LNCaP clone FGC (cell line): ENCODE measurements around the gene PTK6.

Source experiments
- DNase-seq: peaks from one replicate; pipeline ENCODE4 v3.0.0-alpha.2; 2011; ENCODE audit warnings: low read depth
- H3K4me3 ChIP-seq: 2 replicates; pipeline ENCODE4 v1.5.1; 2011; ENCODE audit warnings: mild to moderate bottlenecking, low read depth, low read length, control low read depth
- TF ChIP-seq, protein P1 (sequence below): IDR thresholded peaks from 2 replicates; pipeline ENCODE4 v1.5.1; 2012; ENCODE audit warnings: mild to moderate bottlenecking; ENCODE audit not compliant: control insufficient read depth, insufficient read depth; ENCODE audit errors: extremely low read depth

PTK6 gene

DNA sequence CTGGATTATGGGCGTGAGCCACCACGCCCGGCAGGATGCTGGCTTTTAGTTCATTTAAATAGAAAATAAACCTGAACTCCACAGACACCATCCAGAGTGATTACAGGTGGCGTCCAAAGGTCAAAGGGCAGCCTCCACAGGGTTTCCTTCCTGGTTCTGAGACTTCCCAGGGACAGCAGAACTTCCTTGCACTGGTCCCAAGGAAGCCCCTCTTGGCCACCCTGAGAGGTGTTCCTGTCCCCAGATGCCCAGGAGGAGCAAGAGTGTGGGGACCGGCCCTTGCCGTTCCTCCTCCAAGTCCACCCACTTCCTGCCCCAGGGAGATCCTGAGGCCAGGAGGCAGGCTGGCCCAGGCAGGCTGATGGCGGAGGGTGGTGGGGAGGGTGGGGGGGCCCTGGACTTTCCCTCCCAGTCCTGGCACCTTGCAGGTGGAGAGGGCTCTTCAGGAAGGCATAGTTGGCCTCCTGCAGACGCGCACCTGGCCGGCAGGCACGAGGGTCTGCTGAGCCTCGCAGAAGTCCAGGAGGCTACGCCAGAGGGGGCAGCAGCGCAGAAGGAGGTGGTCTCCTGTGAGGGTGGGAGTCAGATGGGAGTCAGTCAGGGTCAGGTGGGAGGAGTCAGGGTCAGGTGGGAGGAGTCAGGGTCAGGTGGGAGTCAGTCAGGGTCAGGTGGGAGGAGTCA is 21.8 kb upstream of the PTK6 start:
- no peak overlapping the region for H3K4me3 ChIP-seq
- no peak for DNase-seq
- TF ChIP-seq, protein P1, sequence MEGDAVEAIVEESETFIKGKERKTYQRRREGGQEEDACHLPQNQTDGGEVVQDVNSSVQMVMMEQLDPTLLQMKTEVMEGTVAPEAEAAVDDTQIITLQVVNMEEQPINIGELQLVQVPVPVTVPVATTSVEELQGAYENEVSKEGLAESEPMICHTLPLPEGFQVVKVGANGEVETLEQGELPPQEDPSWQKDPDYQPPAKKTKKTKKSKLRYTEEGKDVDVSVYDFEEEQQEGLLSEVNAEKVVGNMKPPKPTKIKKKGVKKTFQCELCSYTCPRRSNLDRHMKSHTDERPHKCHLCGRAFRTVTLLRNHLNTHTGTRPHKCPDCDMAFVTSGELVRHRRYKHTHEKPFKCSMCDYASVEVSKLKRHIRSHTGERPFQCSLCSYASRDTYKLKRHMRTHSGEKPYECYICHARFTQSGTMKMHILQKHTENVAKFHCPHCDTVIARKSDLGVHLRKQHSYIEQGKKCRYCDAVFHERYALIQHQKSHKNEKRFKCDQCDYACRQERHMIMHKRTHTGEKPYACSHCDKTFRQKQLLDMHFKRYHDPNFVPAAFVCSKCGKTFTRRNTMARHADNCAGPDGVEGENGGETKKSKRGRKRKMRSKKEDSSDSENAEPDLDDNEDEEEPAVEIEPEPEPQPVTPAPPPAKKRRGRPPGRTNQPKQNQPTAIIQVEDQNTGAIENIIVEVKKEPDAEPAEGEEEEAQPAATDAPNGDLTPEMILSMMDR, result no peak

DNA sequence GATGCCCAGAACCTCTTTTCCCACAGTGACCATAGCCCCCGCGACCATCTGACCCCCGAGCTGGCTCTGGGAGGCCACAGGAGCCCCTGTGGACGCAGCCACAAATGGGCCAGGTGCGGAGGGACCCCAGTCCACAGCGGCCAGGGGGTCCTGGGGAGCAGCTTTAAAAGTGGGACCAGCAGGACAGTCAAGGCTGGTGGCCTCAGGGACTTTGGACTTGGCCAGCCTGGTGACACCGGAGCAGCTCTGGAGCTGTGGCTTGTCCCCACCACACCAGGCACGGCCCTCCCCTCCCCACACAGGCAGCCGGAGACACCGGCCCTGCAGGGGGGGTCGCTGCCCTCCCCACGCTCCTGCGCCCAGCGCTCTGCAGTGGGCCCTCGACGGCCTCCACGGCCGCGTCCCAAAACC is 20.3 kb upstream of the PTK6 start:
- TF ChIP-seq, protein P1, result no peak
- H3K4me3 ChIP-seq, result no peak overlapping the region
- no peak for DNase-seq

DNA sequence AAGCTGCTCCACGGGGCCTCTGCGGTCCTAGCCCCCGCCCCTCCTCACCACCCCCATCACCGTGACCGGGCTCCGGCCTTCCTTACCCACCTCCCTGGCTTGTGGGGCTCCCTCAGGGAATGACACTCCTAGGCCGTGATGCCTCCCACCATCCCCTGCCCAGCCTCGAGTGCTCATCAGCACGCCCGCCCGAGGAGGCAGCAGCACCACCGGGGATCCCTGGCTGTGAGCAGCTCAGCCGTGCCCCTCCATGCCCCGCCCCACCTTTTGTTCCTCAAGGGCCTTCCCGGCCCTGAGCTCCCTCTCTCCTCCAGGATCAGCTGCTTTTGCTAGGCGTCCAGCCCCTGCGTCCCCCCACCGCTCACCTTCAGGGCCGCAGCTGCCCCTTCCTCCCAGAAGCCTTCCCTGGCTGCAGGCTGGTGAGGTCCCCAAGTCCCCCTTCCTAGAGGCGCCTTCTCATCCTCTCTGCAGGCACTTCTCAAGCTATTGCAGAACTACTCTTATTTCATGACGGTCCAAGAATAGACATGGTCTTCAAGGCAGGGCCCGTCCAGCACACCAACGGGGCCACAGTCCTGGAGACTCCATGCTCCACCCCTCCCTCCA is 19.8 kb upstream of the PTK6 start:
- no peak for DNase-seq
- H3K4me3 ChIP-seq, result no peak overlapping the region
- TF ChIP-seq, protein P1, result no peak

DNA sequence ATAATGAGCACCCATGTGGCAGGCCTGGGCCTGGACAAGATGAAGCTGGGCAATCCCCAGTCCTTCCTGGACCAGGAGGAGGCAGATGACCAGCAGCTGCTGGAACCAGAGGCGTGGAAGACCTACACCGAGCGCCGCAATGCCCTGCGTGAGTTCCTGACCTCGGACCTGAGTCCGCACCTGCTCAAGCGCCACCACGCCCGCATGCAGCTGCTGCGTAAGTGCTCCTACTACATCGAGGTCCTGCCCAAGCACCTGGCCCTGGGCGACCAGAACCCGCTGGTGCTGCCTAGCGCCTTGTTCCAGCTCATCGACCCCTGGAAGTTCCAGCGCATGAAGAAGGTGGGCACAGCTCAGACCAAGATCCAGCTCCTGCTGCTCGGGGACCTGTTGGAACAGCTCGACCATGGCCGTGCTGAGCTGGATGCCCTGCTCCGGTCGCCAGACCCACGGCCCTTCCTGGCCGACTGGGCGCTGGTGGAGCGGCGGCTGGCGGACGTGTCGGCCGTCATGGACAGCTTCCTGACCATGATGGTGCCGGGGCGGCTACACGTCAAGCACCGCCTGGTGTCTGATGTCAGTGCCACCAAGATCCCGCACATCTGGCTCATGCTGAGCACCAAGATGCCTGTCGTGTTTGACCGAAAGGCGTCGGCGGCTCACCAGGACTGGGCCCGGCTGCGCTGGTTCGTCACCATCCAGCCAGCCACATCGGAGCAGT is 18.6 kb upstream of the PTK6 start:
- no peak for DNase-seq
- no peak overlapping the region for H3K4me3 ChIP-seq
- TF ChIP-seq, protein P1, result no peak

DNA sequence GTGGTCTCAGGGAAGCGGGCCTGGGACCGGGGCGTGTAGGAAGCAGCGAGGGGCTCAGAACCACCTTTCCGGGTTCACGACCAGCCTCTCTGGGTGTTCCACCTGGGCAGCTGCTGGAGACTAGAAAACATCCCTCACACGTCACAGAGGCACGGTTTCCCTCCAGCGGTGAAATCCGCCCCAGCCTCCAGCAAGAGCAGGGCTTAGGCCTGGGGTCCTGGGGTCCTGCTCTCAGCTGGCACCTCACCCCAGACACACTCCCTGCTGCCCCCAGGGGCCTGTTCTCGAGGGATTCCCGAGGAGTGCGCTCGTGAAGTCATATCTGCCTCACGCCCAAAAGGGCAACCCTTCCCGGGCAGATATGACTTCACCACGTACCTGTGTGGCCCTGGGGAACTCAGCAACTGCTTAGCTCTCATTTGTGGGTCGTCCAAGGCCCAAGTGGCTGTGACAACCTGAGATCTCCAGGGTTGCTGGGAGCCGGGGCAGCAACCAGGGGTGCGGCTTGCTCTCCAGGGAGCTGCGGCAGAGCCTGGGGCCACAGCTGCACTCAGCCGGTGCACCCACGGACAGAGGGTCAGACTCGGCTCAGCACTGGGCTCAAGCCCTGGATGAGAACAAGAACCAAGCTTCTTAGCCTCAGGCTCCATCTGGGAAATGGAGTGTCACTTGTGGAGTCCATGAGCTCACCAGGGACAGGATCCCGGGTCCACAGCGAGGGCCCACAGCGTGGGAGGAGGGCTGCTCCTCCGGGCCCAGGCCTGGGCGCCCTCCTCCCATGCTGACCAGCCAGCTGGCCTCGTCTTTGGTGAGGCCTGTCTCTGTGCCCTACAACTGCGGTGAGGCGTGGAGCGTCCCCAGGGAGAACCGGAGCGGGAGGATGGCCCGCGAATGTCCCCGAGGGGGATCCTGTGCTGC is 17.4 kb upstream of the PTK6 start:
- TF ChIP-seq, protein P1, result no peak
- no peak for DNase-seq
- H3K4me3 ChIP-seq, result no peak overlapping the region

DNA sequence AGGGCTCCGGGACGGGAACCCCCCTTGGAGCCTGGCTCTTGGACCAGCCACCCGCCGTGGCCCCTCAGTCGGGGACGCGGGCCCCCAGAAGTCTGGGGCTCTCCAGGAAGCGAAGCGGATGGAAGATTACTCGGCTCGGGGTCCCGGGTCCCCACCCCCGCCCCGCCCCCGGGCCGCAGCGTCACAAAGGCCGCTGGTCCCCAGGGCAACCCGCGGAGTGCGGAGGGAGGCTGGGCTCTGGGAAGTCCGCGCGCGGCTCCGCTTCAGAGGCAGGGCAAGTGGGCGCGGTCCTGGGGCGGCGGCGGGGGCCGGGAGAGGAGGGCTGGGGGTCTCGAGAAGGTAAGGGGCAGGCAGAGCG is 16.7 kb upstream of the PTK6 start, which contains the start of gene FNDC11:
Gene FNDC11 (plus strand): TSS at position 227 of the 358 bp plus-strand sequence. CDS start 1,505 bp downstream, outside the sequence.
- peak within 1 kb of the TSS; percentile 31 for H3K4me3 ChIP-seq
- no peak for DNase-seq
- TF ChIP-seq, protein P1, result no peak
